ENCODE results near the gene REEP1.

REEP1 gene

GRCh38 chr2:86199834-86200177 is 137.6 kb downstream of the REEP1 start:
- H3K27ac ChIP-seq, result peak overlapping the region; percentile 82
- no peak for TF ChIP-seq CTCF (conservative IDR thresholded peaks at IDR 0.05)

- peak overlapping the region; percentile 97 for H3K27ac ChIP-seq
- TF ChIP-seq CTCF (conservative IDR thresholded peaks at IDR 0.05), result no peak
These were observed 141.5 kb downstream of the REEP1 start for GRCh38 chr2:86195808-86196387.

- peak within 1 kb of the TSS; percentile 97 for H3K27ac ChIP-seq
- no peak for TF ChIP-seq CTCF (conservative IDR thresholded peaks at IDR 0.05)
These were observed 142.2 kb downstream of the REEP1 start, which contains the start of gene IMMT for GRCh38 chr2:86195055-86195807. TSS of gene IMMT (minus strand) at chr2:86195462. CDS start at chr2:86195382, 80 bp downstream.

GRCh38 chr2:86194751-86195054 is 142.7 kb downstream of the REEP1 start:
- no peak for TF ChIP-seq CTCF (conservative IDR thresholded peaks at IDR 0.05)
- peak overlapping the region; percentile 97 for H3K27ac ChIP-seq

- no peak for TF ChIP-seq CTCF (conservative IDR thresholded peaks at IDR 0.05)
These were observed 143.4 kb downstream of the REEP1 start for GRCh38 chr2:86193901-86194567.

GRCh38 chr2:86189782-86190416 is 147.5 kb downstream of the REEP1 start:
- TF ChIP-seq CTCF (conservative IDR thresholded peaks at IDR 0.05), result no peak
- H3K27ac ChIP-seq, result 0 out of 2 replicates have a peak overlapping the region, but pooled peaks have one; percentile 34

More at GRCh38 chr2:86193901-86194567, 143.4 kb downstream of the REEP1 start:
- peak overlapping the region; percentile 97 for H3K27ac ChIP-seq

- H3K27ac ChIP-seq, result peak overlapping the region; percentile 79
- TF ChIP-seq CTCF (conservative IDR thresholded peaks at IDR 0.05), result no peak
These were observed 151.0 kb downstream of the REEP1 start for GRCh38 chr2:86186431-86186830.
